WTC11 (cell line): ENCODE data around the gene CHN1. TPM values are rescaled to one million over a fixed set of nuclear protein-coding genes. Genes with fewer than 3 reads are reported as not detected.

Source experiments
- ATAC-seq: fragments of 200-7000 bp; cut with Tn5 transposase; 2 replicates; pipeline ENCODE4 v1.10.0; 2021; ENCODE audit warnings: mild to moderate bottlenecking, moderate library complexity
- CTCF ChIA-PET: fragments of 300-600 bp; sonication (Branson Sonifier 250); formaldehyde crosslinking; loops from one replicate; lab custom pipeline; 2021; ENCODE audit warnings: antibody characterized with exemption; lab: Charles Lee
- POLR2A ChIA-PET: fragments of 350-600 bp; sonication (Branson Sonifier 250); formaldehyde crosslinking; loops from one replicate; lab custom pipeline; 2021; ENCODE audit warnings: antibody characterized with exemption; lab: Charles Lee
- DNase-seq: peaks from one replicate; pipeline ENCODE4 v3.0.0; 2021; ENCODE audit warnings: low spot score
- H3K27ac Mint-ChIP-seq: 2 replicates; pipeline ENCODE4 v1.8.0; 2021; ENCODE audit warnings: mixed read lengths
- H3K27me3 Mint-ChIP-seq: 2 replicates; pipeline ENCODE4 v1.8.0; 2021; ENCODE audit warnings: low read depth, mild to moderate bottlenecking, moderate library complexity, mixed read lengths
- H3K36me3 Mint-ChIP-seq: 2 replicates; pipeline ENCODE4 v1.8.0; 2021; ENCODE audit warnings: mixed read lengths
- H3K4me1 Mint-ChIP-seq: 2 replicates; pipeline ENCODE4 v1.8.0; 2022; ENCODE audit warnings: mixed read lengths
- H3K4me3 Mint-ChIP-seq: 2 replicates; pipeline ENCODE4 v1.8.0; 2021; ENCODE audit warnings: mild to moderate bottlenecking, moderate library complexity, mixed read lengths
- H3K9me3 Mint-ChIP-seq: 2 replicates; pipeline ENCODE4 v1.8.0; 2021; ENCODE audit warnings: mixed read lengths
- ATF1 ChIP-seq: sonication (generic); formaldehyde crosslinking; IDR thresholded peaks from 2 replicates; pipeline ENCODE4 v1.8.1; 2023; ENCODE audit warnings: mild to moderate bottlenecking, moderate library complexity, missing genetic modification reagents
- CBFB ChIP-seq: sonication (generic); formaldehyde crosslinking; IDR thresholded peaks from 2 replicates; pipeline ENCODE4 v1.8.1; 2022; ENCODE audit warnings: mild to moderate bottlenecking, low read depth, missing genetic modification reagents
- CREB1 ChIP-seq: sonication (generic); formaldehyde crosslinking; IDR thresholded peaks from 2 replicates; pipeline ENCODE4 v1.8.0; 2023; ENCODE audit warnings: mild to moderate bottlenecking, missing genetic modification reagents
- FOXJ3 ChIP-seq: sonication (generic); formaldehyde crosslinking; IDR thresholded peaks from 2 replicates; pipeline ENCODE4 v1.9.0; 2021; ENCODE audit warnings: missing genetic modification reagents, mild to moderate bottlenecking, borderline replicate concordance
- FOXK1 ChIP-seq: sonication (generic); formaldehyde crosslinking; IDR thresholded peaks from 2 replicates; pipeline ENCODE4 v1.8.0; 2022; ENCODE audit warnings: mild to moderate bottlenecking, moderate library complexity, missing genetic modification reagents
- GRHL2 ChIP-seq: fragments of 250-450 bp; sonication (Bioruptor Pico); IDR thresholded peaks from 2 replicates; pipeline ENCODE4 v1.8.0; 2022; ENCODE audit warnings: mild to moderate bottlenecking, moderate library complexity; ENCODE audit not compliant: insufficient replicate concordance, severe bottlenecking
- GTF2I ChIP-seq: fragments of 250-450 bp; sonication (Bioruptor Pico); conservative IDR thresholded peaks from 2 replicates; pipeline ENCODE4 v1.4.0; 2021; ENCODE audit warnings: mild to moderate bottlenecking
- IRF2 ChIP-seq: sonication (generic); formaldehyde crosslinking; IDR thresholded peaks from 2 replicates; pipeline ENCODE4 v1.8.0; 2022; ENCODE audit warnings: low read depth, missing genetic modification reagents, borderline replicate concordance
- JAZF1 ChIP-seq: fragments of 250-450 bp; sonication (Bioruptor Pico); IDR thresholded peaks from 2 replicates; pipeline ENCODE4 v1.9.0; 2021; ENCODE audit warnings: moderate library complexity, mild to moderate bottlenecking, inconsistent platforms
- NR3C1 ChIP-seq: sonication (generic); formaldehyde crosslinking; conservative IDR thresholded peaks from 2 replicates; pipeline ENCODE4 v1.8.1; 2023; ENCODE audit warnings: low read depth, mild to moderate bottlenecking, missing genetic modification reagents
- RORB ChIP-seq: fragments of 250-450 bp; sonication (Bioruptor Pico); IDR thresholded peaks from 2 replicates; pipeline ENCODE4 v1.9.0; 2021; ENCODE audit warnings: mild to moderate bottlenecking
- ZNF232 ChIP-seq: sonication (generic); formaldehyde crosslinking; IDR thresholded peaks from 2 replicates; pipeline ENCODE4 v1.8.0; 2022; ENCODE audit warnings: mild to moderate bottlenecking, missing genetic modification reagents
- total RNA-seq: library from RNA; stranded (reverse); gene quantifications from 3 replicates; pipeline ENCODE4 v1.2.3, GENCODE V29; 2021
- TF ChIP-seq, protein P1 (sequence below): fragments of 250-450 bp; sonication (Bioruptor Pico); IDR thresholded peaks from 2 replicates; pipeline ENCODE4 v1.9.0; 2021; ENCODE audit warnings: mild to moderate bottlenecking
- TF ChIP-seq, protein P2 (sequence below): sonication (generic); formaldehyde crosslinking; IDR thresholded peaks from 2 replicates; pipeline ENCODE4 v1.8.0; 2022; ENCODE audit warnings: mild to moderate bottlenecking, missing genetic modification reagents
- TF ChIP-seq, protein P3 (sequence below): sonication (generic); formaldehyde crosslinking; IDR thresholded peaks from 2 replicates; pipeline ENCODE4 v1.8.0; 2023; ENCODE audit warnings: missing genetic modification reagents, mild to moderate bottlenecking, borderline replicate concordance
- TF ChIP-seq, protein P4 (sequence below): fragments of 250-450 bp; sonication (Bioruptor Pico); IDR thresholded peaks from 2 replicates; pipeline ENCODE4 v1.9.0; 2021; ENCODE audit warnings: mild to moderate bottlenecking
- TF ChIP-seq, protein P5 (sequence below): sonication (generic); formaldehyde crosslinking; IDR thresholded peaks from 2 replicates; pipeline ENCODE4 v1.8.1; 2022; ENCODE audit warnings: missing genetic modification reagents, borderline replicate concordance

The CHN1 gene
- total RNA-seq, 1 experiment from 2014 or later, result 30.0 TPM

GRCh38 chr2:174971868-174972781, 33.1 kb downstream of the CHN1 start (continued):
- TF ChIP-seq, protein P1, sequence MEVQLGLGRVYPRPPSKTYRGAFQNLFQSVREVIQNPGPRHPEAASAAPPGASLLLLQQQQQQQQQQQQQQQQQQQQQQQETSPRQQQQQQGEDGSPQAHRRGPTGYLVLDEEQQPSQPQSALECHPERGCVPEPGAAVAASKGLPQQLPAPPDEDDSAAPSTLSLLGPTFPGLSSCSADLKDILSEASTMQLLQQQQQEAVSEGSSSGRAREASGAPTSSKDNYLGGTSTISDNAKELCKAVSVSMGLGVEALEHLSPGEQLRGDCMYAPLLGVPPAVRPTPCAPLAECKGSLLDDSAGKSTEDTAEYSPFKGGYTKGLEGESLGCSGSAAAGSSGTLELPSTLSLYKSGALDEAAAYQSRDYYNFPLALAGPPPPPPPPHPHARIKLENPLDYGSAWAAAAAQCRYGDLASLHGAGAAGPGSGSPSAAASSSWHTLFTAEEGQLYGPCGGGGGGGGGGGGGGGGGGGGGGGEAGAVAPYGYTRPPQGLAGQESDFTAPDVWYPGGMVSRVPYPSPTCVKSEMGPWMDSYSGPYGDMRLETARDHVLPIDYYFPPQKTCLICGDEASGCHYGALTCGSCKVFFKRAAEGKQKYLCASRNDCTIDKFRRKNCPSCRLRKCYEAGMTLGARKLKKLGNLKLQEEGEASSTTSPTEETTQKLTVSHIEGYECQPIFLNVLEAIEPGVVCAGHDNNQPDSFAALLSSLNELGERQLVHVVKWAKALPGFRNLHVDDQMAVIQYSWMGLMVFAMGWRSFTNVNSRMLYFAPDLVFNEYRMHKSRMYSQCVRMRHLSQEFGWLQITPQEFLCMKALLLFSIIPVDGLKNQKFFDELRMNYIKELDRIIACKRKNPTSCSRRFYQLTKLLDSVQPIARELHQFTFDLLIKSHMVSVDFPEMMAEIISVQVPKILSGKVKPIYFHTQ (CRISPR knock-in tag), result no peak
- no peak for TF ChIP-seq FOXJ3 (CRISPR knock-in tag)
- TF ChIP-seq GTF2I (CRISPR knock-in tag), result no peak
- TF ChIP-seq FOXK1 (CRISPR knock-in tag), result no peak
- no peak for TF ChIP-seq NR3C1 (CRISPR knock-in tag)
- TF ChIP-seq, protein P2, sequence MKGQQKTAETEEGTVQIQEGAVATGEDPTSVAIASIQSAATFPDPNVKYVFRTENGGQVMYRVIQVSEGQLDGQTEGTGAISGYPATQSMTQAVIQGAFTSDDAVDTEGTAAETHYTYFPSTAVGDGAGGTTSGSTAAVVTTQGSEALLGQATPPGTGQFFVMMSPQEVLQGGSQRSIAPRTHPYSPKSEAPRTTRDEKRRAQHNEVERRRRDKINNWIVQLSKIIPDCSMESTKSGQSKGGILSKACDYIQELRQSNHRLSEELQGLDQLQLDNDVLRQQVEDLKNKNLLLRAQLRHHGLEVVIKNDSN (CRISPR knock-in tag), result no peak
- TF ChIP-seq GRHL2 (CRISPR knock-in tag), result no peak
- TF ChIP-seq CREB1 (CRISPR knock-in tag), result no peak
- TF ChIP-seq, protein P3, sequence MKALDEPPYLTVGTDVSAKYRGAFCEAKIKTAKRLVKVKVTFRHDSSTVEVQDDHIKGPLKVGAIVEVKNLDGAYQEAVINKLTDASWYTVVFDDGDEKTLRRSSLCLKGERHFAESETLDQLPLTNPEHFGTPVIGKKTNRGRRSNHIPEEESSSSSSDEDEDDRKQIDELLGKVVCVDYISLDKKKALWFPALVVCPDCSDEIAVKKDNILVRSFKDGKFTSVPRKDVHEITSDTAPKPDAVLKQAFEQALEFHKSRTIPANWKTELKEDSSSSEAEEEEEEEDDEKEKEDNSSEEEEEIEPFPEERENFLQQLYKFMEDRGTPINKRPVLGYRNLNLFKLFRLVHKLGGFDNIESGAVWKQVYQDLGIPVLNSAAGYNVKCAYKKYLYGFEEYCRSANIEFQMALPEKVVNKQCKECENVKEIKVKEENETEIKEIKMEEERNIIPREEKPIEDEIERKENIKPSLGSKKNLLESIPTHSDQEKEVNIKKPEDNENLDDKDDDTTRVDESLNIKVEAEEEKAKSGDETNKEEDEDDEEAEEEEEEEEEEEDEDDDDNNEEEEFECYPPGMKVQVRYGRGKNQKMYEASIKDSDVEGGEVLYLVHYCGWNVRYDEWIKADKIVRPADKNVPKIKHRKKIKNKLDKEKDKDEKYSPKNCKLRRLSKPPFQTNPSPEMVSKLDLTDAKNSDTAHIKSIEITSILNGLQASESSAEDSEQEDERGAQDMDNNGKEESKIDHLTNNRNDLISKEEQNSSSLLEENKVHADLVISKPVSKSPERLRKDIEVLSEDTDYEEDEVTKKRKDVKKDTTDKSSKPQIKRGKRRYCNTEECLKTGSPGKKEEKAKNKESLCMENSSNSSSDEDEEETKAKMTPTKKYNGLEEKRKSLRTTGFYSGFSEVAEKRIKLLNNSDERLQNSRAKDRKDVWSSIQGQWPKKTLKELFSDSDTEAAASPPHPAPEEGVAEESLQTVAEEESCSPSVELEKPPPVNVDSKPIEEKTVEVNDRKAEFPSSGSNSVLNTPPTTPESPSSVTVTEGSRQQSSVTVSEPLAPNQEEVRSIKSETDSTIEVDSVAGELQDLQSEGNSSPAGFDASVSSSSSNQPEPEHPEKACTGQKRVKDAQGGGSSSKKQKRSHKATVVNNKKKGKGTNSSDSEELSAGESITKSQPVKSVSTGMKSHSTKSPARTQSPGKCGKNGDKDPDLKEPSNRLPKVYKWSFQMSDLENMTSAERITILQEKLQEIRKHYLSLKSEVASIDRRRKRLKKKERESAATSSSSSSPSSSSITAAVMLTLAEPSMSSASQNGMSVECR, result no peak

- H3K9me3 Mint-ChIP-seq, result peaks cover 3% of the 10 kb centered on the region; the same call in 1 of the 2 replicates
- CTCF ChIA-PET, result interaction anchor here (1.0 kb wide), 1 partner anchor 194 kb away, joined by 3 read pairs; no protein-coding TSS in a partner anchor
- peak overlapping the region; percentile 61 for H3K27ac Mint-ChIP-seq
- POLR2A ChIA-PET, result no interaction called here
- peaks cover 71% of the 10 kb centered on the region for H3K4me1 Mint-ChIP-seq
- no peaks in the 10 kb centered on the region for H3K27me3 Mint-ChIP-seq
- peaks cover 6% of the 10 kb centered on the region for H3K36me3 Mint-ChIP-seq
- DNase-seq, result no peak
- no peak for ATAC-seq
- H3K4me3 Mint-ChIP-seq, result no peak overlapping the region
- TF ChIP-seq CBFB (CRISPR knock-in tag), result no peak
- TF ChIP-seq, protein P4, sequence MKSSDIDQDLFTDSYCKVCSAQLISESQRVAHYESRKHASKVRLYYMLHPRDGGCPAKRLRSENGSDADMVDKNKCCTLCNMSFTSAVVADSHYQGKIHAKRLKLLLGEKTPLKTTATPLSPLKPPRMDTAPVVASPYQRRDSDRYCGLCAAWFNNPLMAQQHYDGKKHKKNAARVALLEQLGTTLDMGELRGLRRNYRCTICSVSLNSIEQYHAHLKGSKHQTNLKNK (CRISPR knock-in tag), result no peak
- TF ChIP-seq, protein P5, sequence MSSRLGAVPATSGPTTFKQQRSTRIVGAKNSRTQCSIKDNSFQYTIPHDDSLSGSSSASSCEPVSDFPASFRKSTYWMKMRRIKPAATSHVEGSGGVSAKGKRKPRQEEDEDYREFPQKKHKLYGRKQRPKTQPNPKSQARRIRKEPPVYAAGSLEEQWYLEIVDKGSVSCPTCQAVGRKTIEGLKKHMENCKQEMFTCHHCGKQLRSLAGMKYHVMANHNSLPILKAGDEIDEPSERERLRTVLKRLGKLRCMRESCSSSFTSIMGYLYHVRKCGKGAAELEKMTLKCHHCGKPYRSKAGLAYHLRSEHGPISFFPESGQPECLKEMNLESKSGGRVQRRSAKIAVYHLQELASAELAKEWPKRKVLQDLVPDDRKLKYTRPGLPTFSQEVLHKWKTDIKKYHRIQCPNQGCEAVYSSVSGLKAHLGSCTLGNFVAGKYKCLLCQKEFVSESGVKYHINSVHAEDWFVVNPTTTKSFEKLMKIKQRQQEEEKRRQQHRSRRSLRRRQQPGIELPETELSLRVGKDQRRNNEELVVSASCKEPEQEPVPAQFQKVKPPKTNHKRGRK, result no peak
- no peak for TF ChIP-seq ZNF232 (CRISPR knock-in tag)
- TF ChIP-seq RORB (CRISPR knock-in tag), result no peak
- TF ChIP-seq, protein P3, result no peak
- no peak for TF ChIP-seq IRF2 (CRISPR knock-in tag)
- no peak for TF ChIP-seq JAZF1
- TF ChIP-seq, protein P2 (CRISPR knock-in tag), result no peak
- no peak for TF ChIP-seq ATF1 (CRISPR knock-in tag)
Measured at GRCh38 chr2:174970092-174970491, 35.1 kb downstream of the CHN1 start.
